ENCODE measurements around the gene UGT1A3. TPM values are rescaled to one million over a fixed set of nuclear protein-coding genes. Genes with fewer than 3 reads are reported as not detected.

Gene UGT1A3
- total RNA-seq, 1 donor from 2014 or later, result not detected

DNA sequence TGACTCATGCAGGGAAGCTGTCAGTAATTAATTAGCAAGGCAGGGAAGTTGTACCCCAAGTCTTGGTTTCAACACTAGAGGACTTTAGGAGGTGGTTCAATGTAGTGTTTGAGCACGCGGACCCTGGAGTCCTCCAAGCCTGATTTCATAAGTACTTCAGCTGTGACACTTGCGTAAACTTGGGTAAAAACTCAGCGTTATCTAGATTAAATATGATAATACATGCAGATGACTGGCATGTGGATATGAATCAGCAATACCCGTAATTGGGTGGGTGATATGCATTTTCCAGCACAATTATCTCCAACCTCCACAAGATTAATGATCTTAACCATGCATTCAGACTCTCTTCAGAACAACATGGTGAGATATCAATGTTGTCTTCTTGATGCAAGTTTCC, 41.9 kb upstream of the UGT1A3 start:
- no peaks in the 10 kb centered on the region for H3K4me1 Mint-ChIP-seq
- H3K4me3 Mint-ChIP-seq, result no peak overlapping the region
- no peaks in the 10 kb centered on the region for H3K9me3 Mint-ChIP-seq
- DNase-seq (ENCODE audit: low read depth, low spot score), result no peak
- no peaks in the 10 kb centered on the region for H3K36me3 Mint-ChIP-seq (ENCODE audit: low read depth)
- no peak overlapping the region for H3K27ac Mint-ChIP-seq (ENCODE audit: unreplicated experiment)
- TF ChIP-seq, protein P1, sequence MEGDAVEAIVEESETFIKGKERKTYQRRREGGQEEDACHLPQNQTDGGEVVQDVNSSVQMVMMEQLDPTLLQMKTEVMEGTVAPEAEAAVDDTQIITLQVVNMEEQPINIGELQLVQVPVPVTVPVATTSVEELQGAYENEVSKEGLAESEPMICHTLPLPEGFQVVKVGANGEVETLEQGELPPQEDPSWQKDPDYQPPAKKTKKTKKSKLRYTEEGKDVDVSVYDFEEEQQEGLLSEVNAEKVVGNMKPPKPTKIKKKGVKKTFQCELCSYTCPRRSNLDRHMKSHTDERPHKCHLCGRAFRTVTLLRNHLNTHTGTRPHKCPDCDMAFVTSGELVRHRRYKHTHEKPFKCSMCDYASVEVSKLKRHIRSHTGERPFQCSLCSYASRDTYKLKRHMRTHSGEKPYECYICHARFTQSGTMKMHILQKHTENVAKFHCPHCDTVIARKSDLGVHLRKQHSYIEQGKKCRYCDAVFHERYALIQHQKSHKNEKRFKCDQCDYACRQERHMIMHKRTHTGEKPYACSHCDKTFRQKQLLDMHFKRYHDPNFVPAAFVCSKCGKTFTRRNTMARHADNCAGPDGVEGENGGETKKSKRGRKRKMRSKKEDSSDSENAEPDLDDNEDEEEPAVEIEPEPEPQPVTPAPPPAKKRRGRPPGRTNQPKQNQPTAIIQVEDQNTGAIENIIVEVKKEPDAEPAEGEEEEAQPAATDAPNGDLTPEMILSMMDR (conservative IDR thresholded peaks at IDR 0.05), result no peak
- H3K27me3 Mint-ChIP-seq (ENCODE audit: low read depth), result peaks cover 2% of the 10 kb centered on the region

DNA sequence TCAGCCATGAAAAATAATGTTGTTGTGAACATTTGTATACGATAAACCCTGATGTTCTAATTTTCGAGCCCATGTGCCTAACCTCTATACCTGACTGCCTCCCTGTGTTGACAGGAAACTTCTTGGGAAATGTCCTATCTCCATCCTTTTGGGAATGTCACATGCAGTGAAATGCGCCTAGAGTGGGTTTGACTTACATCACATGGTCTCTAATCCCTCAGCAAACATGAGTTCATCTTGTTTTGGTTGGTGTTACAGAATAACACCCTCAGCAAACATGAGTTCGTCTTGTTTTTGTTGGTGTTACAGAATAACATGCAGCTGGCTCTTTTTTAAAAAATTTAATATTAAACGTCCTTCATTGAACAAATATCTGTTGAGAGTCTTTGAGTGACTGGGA, 40.5 kb upstream of the UGT1A3 start:
- H3K27ac Mint-ChIP-seq (ENCODE audit: unreplicated experiment), result no peak overlapping the region
- TF ChIP-seq, protein P1 (conservative IDR thresholded peaks at IDR 0.05), result no peak
- H3K4me1 Mint-ChIP-seq, result no peaks in the 10 kb centered on the region
- H3K27me3 Mint-ChIP-seq (ENCODE audit: low read depth), result no peaks in the 10 kb centered on the region
- H3K4me3 Mint-ChIP-seq, result no peak overlapping the region
- no peak for DNase-seq (ENCODE audit: low read depth, low spot score)
- H3K36me3 Mint-ChIP-seq (ENCODE audit: low read depth), result no peaks in the 10 kb centered on the region
- no peaks in the 10 kb centered on the region for H3K9me3 Mint-ChIP-seq

DNA sequence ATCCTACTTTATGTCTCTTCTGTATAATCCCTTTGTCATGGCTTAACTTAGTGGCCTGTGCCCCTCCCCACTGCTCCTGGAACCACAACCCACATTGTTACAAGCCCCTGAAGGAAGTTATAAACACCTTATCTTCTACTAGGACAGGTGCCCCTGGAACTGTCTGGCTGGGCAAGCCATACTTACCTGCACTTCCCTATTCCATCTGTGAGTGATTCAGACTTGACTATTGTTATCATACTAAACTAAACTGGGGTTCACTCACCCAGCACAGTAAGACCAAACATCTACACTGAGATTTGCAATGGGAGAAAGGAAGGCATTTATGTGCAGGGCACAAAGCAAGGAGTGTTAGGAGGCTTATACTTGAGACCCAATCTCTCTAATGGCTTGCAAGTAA, 39.8 kb upstream of the UGT1A3 start:
- DNase-seq (ENCODE audit: low read depth, low spot score), result no peak
- Mint-ChIP-seq H3K36me3 (ENCODE audit: low read depth) (no peaks in the 10 kb centered on the region), H3K27me3 (ENCODE audit: low read depth) (no peaks in the 10 kb centered on the region), H3K4me3 (no peak overlapping the region), H3K27ac (ENCODE audit: unreplicated experiment) (no peak overlapping the region), H3K9me3 (no peaks in the 10 kb centered on the region), H3K4me1 (no peaks in the 10 kb centered on the region)
- TF ChIP-seq, protein P1 (conservative IDR thresholded peaks at IDR 0.05), result no peak

DNA sequence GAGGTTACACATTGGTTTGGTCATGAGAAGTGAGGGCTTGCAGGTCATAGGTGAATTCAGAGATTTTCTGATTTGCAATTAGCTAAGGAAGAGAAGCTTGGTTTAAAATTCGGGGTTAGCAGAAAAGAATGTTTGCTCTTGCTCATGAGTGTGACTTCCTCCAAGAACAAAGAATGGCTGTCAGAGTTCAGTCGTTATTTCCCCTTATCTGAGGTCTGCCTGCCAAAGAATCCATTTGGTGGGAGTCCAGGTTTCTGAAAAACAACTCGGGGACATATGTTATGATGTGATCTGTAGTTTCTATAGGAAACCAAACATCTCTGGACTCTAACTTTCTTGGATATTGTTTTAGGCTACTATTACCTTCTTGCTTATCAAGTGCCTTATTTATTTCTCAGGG, 39.3 kb upstream of the UGT1A3 start:
- TF ChIP-seq, protein P1 (conservative IDR thresholded peaks at IDR 0.05), result no peak
- H3K4me1 Mint-ChIP-seq, result no peaks in the 10 kb centered on the region
- H3K27me3 Mint-ChIP-seq (ENCODE audit: low read depth), result no peaks in the 10 kb centered on the region
- DNase-seq (ENCODE audit: low read depth, low spot score), result no peak
- no peak overlapping the region for H3K4me3 Mint-ChIP-seq
- H3K36me3 Mint-ChIP-seq (ENCODE audit: low read depth), result no peaks in the 10 kb centered on the region
- no peaks in the 10 kb centered on the region for H3K9me3 Mint-ChIP-seq
- H3K27ac Mint-ChIP-seq (ENCODE audit: unreplicated experiment), result no peak overlapping the region

DNA sequence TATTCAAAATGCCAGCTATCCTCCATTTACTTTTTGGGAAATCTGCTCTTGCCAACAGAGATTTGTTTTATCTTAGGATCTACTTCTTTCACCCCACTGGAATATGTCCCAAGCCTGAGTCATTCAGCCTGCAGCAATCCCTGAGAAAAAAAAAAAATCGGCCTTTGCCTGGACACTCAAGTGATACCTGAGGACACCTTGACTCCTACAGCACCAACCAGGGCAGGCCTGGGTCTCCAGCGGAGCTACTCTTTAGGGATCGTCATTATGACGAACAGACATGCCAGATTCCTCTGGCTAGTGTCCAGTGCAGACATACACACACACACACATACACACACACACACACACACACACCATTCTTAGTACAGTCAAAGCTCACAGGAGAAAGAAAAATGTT, 38.4 kb upstream of the UGT1A3 start:
- Mint-ChIP-seq H3K4me3 (no peak overlapping the region), H3K27ac (ENCODE audit: unreplicated experiment) (no peak overlapping the region), H3K4me1 (no peaks in the 10 kb centered on the region), H3K36me3 (ENCODE audit: low read depth) (no peaks in the 10 kb centered on the region), H3K9me3 (no peaks in the 10 kb centered on the region), H3K27me3 (ENCODE audit: low read depth) (no peaks in the 10 kb centered on the region)
- no peak for DNase-seq (ENCODE audit: low read depth, low spot score)
- TF ChIP-seq, protein P1 (conservative IDR thresholded peaks at IDR 0.05), result no peak
